Measurements from ENCODE around the gene CNTNAP2.
"Not testable (repeated sequence)": the region's sequence is repeated elsewhere in the genome, so short reads cannot be mapped to it uniquely, and the experiment has no call there.

Gene CNTNAP2

GRCh38 chr7:147586110-147586509, 1469.5 kb downstream of the CNTNAP2 start:
- Histone ChIP-seq H3K4me1 (peaks cover 15% of the 10 kb centered on the region), H3K4me3 (ENCODE audit: low read depth, low read length) (no peak overlapping the region), H3K36me3 (no peaks in the 10 kb centered on the region), H3K27me3 (no peaks in the 10 kb centered on the region), H3K9me3 (no peaks in the 10 kb centered on the region)
- no peak for DNase-seq
- TF ChIP-seq, protein P1, sequence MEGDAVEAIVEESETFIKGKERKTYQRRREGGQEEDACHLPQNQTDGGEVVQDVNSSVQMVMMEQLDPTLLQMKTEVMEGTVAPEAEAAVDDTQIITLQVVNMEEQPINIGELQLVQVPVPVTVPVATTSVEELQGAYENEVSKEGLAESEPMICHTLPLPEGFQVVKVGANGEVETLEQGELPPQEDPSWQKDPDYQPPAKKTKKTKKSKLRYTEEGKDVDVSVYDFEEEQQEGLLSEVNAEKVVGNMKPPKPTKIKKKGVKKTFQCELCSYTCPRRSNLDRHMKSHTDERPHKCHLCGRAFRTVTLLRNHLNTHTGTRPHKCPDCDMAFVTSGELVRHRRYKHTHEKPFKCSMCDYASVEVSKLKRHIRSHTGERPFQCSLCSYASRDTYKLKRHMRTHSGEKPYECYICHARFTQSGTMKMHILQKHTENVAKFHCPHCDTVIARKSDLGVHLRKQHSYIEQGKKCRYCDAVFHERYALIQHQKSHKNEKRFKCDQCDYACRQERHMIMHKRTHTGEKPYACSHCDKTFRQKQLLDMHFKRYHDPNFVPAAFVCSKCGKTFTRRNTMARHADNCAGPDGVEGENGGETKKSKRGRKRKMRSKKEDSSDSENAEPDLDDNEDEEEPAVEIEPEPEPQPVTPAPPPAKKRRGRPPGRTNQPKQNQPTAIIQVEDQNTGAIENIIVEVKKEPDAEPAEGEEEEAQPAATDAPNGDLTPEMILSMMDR (IDR thresholded peaks at IDR 0.05; ENCODE audit: low read depth, low read length), result no peak

- TF ChIP-seq, protein P1 (IDR thresholded peaks at IDR 0.05; ENCODE audit: low read depth, low read length), result no peak
- no peak for DNase-seq
Observed at GRCh38 chr7:147586526-147586925, 1469.9 kb downstream of the CNTNAP2 start.

DNA sequence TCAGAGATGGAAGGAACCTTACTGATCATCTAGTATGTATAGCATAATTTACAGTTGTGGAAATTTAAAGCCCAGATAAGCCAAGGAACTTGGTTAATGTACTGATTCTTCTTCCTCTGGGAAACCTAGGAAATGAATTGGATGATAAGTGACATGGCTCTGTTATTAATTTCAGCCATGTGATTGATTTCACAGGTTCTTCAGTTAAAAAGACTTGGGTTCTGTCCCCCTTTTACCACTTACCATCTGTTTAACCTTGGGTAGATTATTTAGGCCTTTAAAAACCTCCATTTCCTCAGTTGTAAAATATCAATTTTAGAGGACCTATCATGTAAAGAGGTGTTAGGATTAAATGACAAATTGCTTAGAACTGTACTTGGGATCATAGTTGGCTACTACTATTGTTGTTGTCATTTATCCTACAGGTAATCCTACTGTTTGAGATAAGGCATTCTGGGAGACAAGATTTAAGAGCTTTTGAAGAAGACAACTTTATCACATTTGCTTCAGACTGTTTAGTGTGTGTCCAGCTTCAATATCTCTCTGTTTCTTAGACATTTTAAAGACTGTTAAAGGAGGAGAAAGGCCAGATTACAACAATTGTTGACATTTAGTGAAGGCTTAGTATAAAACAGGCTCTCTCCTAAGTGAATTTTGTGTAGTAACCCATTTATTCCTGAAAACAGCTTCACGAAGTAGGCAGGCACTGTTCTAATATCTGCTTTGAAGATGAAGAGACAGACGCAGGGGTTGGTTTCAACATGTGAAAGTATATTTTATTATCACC, 1476.9 kb downstream of the CNTNAP2 start:
- H3K9me3 ChIP-seq, result no peaks in the 10 kb centered on the region
- H3K4me1 ChIP-seq, result no peaks in the 10 kb centered on the region
- H3K4me3 ChIP-seq (ENCODE audit: low read depth, low read length), result no peak overlapping the region
- DNase-seq, result no peak
- no peaks in the 10 kb centered on the region for H3K27me3 ChIP-seq
- TF ChIP-seq, protein P1 (IDR thresholded peaks at IDR 0.05; ENCODE audit: low read depth, low read length), result no peak
- no peaks in the 10 kb centered on the region for H3K36me3 ChIP-seq

More at GRCh38 chr7:147586526-147586925, 1469.9 kb downstream of the CNTNAP2 start:
- Histone ChIP-seq H3K4me3 (ENCODE audit: low read depth, low read length) (no peak overlapping the region), H3K36me3 (no peaks in the 10 kb centered on the region), H3K9me3 (no peaks in the 10 kb centered on the region), H3K27me3 (no peaks in the 10 kb centered on the region), H3K4me1 (peaks cover 15% of the 10 kb centered on the region)

GRCh38 chr7:147595042-147595441, 1478.4 kb downstream of the CNTNAP2 start:
- Histone ChIP-seq H3K27me3 (no peaks in the 10 kb centered on the region), H3K9me3 (no peaks in the 10 kb centered on the region), H3K4me3 (ENCODE audit: low read depth, low read length) (no peak overlapping the region), H3K4me1 (no peaks in the 10 kb centered on the region), H3K36me3 (no peaks in the 10 kb centered on the region)
- TF ChIP-seq, protein P1 (IDR thresholded peaks at IDR 0.05; ENCODE audit: low read depth, low read length), result no peak
- DNase-seq, result no peak

GRCh38 chr7:147598687-147599086, 1482.1 kb downstream of the CNTNAP2 start:
- DNase-seq, result peak; percentile 14
- H3K4me1 ChIP-seq; H3K4me3 ChIP-seq (ENCODE audit: low read depth, low read length); H3K27me3 ChIP-seq; H3K9me3 ChIP-seq; H3K36me3 ChIP-seq: not testable (repeated sequence)

GRCh38 chr7:147605323-147605722, 1488.7 kb downstream of the CNTNAP2 start:
- Histone ChIP-seq H3K4me1 (no peaks in the 10 kb centered on the region), H3K27me3 (no peaks in the 10 kb centered on the region), H3K9me3 (no peaks in the 10 kb centered on the region), H3K36me3 (no peaks in the 10 kb centered on the region), H3K4me3 (ENCODE audit: low read depth, low read length) (no peak overlapping the region)
- DNase-seq, result no peak
- TF ChIP-seq, protein P1 (IDR thresholded peaks at IDR 0.05; ENCODE audit: low read depth, low read length), result no peak
